BJ (cell line): ENCODE results near the gene WAPL. TPM values are rescaled to one million over a fixed set of nuclear protein-coding genes. Genes with fewer than 3 reads are reported as not detected.

ENCODE experiments used
- CTCF ChIA-PET: fragments of 350-600 bp; formaldehyde crosslinking; extraction: SDS; loops from one replicate; lab custom pipeline; 2021; ENCODE audit warnings: antibody characterized with exemption, inconsistent platforms; lab: Yijun Ruan, JAX
- POLR2A ChIA-PET: fragments of 300-600 bp; sonication (Branson Sonifier 250); formaldehyde crosslinking; extraction: SDS; loops from one replicate; lab custom pipeline; 2021; ENCODE audit warnings: antibody characterized with exemption; lab: Charles Lee
- DNase-seq: peaks from one replicate; pipeline ENCODE4 v3.0.0-alpha.2; 2011; ENCODE audit warnings: low read depth
- H3K27me3 ChIP-seq: 2 replicates; pipeline ENCODE4 v1.6.0; 2011; ENCODE audit warnings: low read length; ENCODE audit not compliant: control insufficient read depth, insufficient read depth
- H3K36me3 ChIP-seq: 2 replicates; pipeline ENCODE4 v1.5.1; 2011; ENCODE audit warnings: low read length; ENCODE audit not compliant: control insufficient read depth, insufficient read depth
- H3K4me3 ChIP-seq: 2 replicates; pipeline ENCODE4 v1.5.1; 2011; ENCODE audit warnings: low read depth, mild to moderate bottlenecking, control low read depth, low read length
- polyA plus RNA-seq: library from polyadenylated mRNA; depleted of rRNA; stranded (reverse); fragments of >200 nt; gene quantifications from 2 replicates; pipeline ENCODE4 v1.2.3, GENCODE V29; 2011
- TF ChIP-seq, protein P1 (sequence below): IDR thresholded peaks from 2 replicates; pipeline ENCODE4 v1.5.1; 2011; ENCODE audit warnings: low read depth, mild to moderate bottlenecking, control low read depth, inconsistent platforms, low read length, moderate library complexity; ENCODE audit not compliant: insufficient read depth

Gene WAPL
- polyA plus RNA-seq, 1 experiment = 8.8 TPM

DNA sequence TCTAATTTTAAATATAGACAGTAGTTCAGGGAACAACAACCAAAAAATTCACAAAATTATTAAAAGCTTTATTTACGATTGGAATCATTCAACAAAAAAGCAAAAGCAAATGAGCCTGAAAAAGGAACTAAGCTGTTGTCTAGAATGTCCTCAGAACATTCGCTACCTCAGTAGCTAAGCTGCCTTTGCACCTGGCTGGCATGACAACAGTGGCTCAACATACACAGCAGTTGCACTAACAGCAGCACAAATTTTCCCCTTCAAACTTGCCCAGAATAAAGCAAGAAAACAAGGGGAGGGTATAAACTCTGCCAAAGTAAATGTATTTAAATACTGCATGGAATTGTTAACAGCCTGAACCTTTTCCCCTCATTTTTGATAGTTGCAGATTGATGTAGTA, 84.6 kb downstream of the WAPL start:
- H3K36me3 ChIP-seq = peaks cover 9% of the 10 kb centered on the region
- POLR2A ChIA-PET = no interaction called here

DNA sequence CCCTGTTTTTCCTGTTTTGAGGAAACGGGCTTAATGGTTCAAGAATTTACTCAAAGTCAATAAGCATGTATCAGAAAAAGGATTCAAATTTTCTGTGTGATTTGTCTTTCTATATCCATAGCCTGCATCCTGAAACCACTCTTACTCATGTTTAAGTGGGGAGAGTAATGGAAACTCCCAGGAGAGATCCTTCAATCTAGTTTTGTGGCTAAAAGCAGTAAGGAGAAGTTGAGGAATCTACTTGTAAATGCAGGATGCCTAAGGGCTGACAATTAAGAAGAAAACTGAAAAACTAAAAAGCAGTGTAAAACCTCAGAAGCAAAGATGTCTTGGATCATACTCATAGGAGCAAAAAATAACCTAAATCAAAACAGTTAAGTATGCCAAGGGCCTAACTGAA, 86.9 kb downstream of the WAPL start:
- POLR2A ChIA-PET = no interaction called here
- CTCF ChIA-PET = no interaction called here
- DNase-seq = no peak
- H3K27me3 ChIP-seq = no peaks in the 10 kb centered on the region
- TF ChIP-seq, protein P1, sequence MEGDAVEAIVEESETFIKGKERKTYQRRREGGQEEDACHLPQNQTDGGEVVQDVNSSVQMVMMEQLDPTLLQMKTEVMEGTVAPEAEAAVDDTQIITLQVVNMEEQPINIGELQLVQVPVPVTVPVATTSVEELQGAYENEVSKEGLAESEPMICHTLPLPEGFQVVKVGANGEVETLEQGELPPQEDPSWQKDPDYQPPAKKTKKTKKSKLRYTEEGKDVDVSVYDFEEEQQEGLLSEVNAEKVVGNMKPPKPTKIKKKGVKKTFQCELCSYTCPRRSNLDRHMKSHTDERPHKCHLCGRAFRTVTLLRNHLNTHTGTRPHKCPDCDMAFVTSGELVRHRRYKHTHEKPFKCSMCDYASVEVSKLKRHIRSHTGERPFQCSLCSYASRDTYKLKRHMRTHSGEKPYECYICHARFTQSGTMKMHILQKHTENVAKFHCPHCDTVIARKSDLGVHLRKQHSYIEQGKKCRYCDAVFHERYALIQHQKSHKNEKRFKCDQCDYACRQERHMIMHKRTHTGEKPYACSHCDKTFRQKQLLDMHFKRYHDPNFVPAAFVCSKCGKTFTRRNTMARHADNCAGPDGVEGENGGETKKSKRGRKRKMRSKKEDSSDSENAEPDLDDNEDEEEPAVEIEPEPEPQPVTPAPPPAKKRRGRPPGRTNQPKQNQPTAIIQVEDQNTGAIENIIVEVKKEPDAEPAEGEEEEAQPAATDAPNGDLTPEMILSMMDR = no peak
- H3K36me3 ChIP-seq = peaks cover 8% of the 10 kb centered on the region
- no peak overlapping the region for H3K4me3 ChIP-seq

More for the DNA sequence above, 84.6 kb downstream of the WAPL start:
- TF ChIP-seq, protein P1 = no peak
- CTCF ChIA-PET = interaction anchor here (1.1 kb wide), 1 partner anchor 36 kb away, joined by 3 read pairs; no protein-coding TSS in a partner anchor
- Histone ChIP-seq H3K27me3 (no peaks in the 10 kb centered on the region), H3K4me3 (no peak overlapping the region)
- no peak for DNase-seq

DNA sequence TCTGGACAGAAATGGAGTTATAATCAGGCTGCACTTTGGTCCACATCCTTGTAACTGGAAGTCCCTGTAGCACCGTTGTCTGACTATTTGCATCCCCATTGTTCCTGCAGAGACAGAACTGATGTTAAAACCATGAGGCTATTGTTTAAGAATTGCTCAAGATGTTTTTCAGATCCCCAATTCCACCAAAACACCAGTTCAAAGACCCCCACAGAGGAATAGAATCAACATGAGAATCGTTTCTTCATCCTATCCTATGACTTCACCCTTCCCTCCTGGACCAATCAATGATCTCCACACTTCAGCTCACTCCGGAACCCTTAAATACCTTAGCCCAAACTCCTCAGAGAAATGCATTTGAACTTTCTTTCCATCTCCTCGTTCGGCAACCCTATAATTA, 97.9 kb downstream of the WAPL start:
- no peak for DNase-seq
- no peaks in the 10 kb centered on the region for H3K36me3 ChIP-seq
- H3K27me3 ChIP-seq = no peaks in the 10 kb centered on the region
- ChIA-PET POLR2A (no interaction called here), CTCF (interaction anchor here (1.6 to 1.7 kb wide), 2 partner anchors 10 to 24 kb away, joined by 3 to 4 read pairs; no protein-coding TSS in a partner anchor)
- TF ChIP-seq, protein P1 = no peak
- H3K4me3 ChIP-seq = no peak overlapping the region

DNA sequence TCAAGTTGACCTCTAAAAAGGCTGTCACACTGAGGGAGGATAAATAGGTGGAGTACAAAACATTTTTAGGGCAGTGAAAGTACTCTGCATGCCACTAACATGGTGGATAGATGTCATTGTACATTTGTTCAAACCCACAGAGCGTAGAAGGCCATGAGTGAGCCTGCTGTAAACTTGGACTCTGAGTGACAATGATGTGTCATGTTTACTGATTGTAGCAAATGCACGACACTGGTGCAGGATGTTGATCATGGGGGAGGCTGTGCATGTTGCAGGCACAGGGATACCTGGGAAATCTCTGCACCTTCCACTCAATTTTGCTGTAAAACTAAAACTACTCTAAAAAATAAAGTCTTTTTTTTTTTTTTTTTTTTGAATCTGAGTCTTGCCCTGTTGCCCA, 102.5 kb downstream of the WAPL start:
- no peak for DNase-seq
- TF ChIP-seq, protein P1 = no peak
- CTCF ChIA-PET = interaction anchor here (0.8 to 1.0 kb wide), 2 partner anchors 20 to 1316 kb away, joined by 3 read pairs; no protein-coding TSS in a partner anchor

DNA sequence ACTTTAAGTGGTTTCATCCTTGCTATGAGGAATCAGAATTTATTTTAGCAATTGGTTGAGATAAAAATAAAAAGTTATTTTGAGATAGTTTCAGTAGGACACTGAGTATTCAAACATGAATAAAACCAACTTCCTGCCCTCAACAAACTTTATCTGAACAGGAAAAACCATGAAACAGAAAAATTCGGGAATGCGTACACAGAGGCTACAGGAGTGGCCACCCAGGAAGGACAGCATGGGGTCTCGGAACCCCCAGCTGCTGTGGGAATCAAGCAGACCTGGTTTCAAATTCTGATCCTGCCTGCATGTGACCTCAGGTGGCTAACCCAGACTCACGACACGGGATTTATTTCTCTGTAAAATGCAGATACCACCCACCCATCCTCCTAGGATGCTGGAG, 106.0 kb downstream of the WAPL start:
- TF ChIP-seq, protein P1 = no peak
- no peaks in the 10 kb centered on the region for H3K36me3 ChIP-seq
- ChIA-PET POLR2A (no interaction called here), CTCF (no interaction called here)
- no peak for DNase-seq
- no peak overlapping the region for H3K4me3 ChIP-seq
- no peaks in the 10 kb centered on the region for H3K27me3 ChIP-seq

More for the DNA sequence above, 102.5 kb downstream of the WAPL start:
- H3K4me3 ChIP-seq = no peak overlapping the region
- no peaks in the 10 kb centered on the region for H3K27me3 ChIP-seq
- POLR2A ChIA-PET = no interaction called here
- no peaks in the 10 kb centered on the region for H3K36me3 ChIP-seq
